GM19468 (cell line): Measurements from ENCODE around the gene RIOK2.
A peak's percentile ranks its signal among the peaks of the same experiment; 100 is the strongest.
"Not testable (repeated sequence)": the region's sequence is repeated elsewhere in the genome, so short reads cannot be mapped to it uniquely, and the experiment has no call there.

Source experiments
- ATAC-seq: cut with Tn5 transposase; IDR thresholded peaks from one replicate; pipeline ENCODE4 v1.9.1; 2021; ENCODE audit warnings: mild to moderate bottlenecking, moderate library complexity, moderate number of reproducible peaks; ENCODE audit not compliant: unreplicated experiment; ENCODE audit errors: extremely low read depth

The RIOK2 gene

GRCh38 chr5:97183100-97183929, at the start of gene RIOK2:
Gene RIOK2, minus strand, starts transcription at chr5:97183247. Its CDS starts 56 bp downstream, at chr5:97183191.
- ATAC-seq: peak; percentile 90

- ATAC-seq: peak; percentile 75
Observed at GRCh38 chr5:97231025-97231636, 48.1 kb upstream of the RIOK2 start.

- ATAC-seq: no peak
Observed at GRCh38 chr5:97229688-97230285, 46.7 kb upstream of the RIOK2 start.

- no peak for ATAC-seq
Observed at GRCh38 chr5:97229196-97229595, 46.1 kb upstream of the RIOK2 start.

GRCh38 chr5:97225222-97225621, 42.2 kb upstream of the RIOK2 start:
- ATAC-seq: no peak

- ATAC-seq: no peak
Observed at GRCh38 chr5:97224112-97224750, 41.2 kb upstream of the RIOK2 start.

GRCh38 chr5:97223596-97223995, 40.5 kb upstream of the RIOK2 start:
- ATAC-seq: no peak

- ATAC-seq: no peak
Observed at GRCh38 chr5:97209343-97209742, 26.3 kb upstream of the RIOK2 start.

GRCh38 chr5:97208714-97209113, 25.7 kb upstream of the RIOK2 start:
- no peak for ATAC-seq

- no peak for ATAC-seq
Observed at GRCh38 chr5:97208184-97208713, 25.2 kb upstream of the RIOK2 start.

GRCh38 chr5:97194366-97194765, 11.3 kb upstream of the RIOK2 start:
- ATAC-seq: no peak

GRCh38 chr5:97193355-97193688, 10.3 kb upstream of the RIOK2 start:
- no peak for ATAC-seq

- peak; percentile 35 for ATAC-seq
Observed at GRCh38 chr5:97192580-97193354, 9.7 kb upstream of the RIOK2 start.

GRCh38 chr5:97191893-97192292, 8.8 kb upstream of the RIOK2 start:
- ATAC-seq: no peak

GRCh38 chr5:97189523-97189922, 6.5 kb upstream of the RIOK2 start:
- not testable (repeated sequence) for ATAC-seq

- ATAC-seq: no peak
Observed at GRCh38 chr5:97183930-97184213, 825 bp upstream of the RIOK2 start.

GRCh38 chr5:97182571-97183099, 412 bp downstream of the RIOK2 start:
- ATAC-seq: no peak

- ATAC-seq: no peak
Observed at GRCh38 chr5:97181856-97182545, 1.0 kb downstream of the RIOK2 start.

GRCh38 chr5:97179457-97179856, 3.6 kb downstream of the RIOK2 start:
- not testable (repeated sequence) for ATAC-seq
